Progenitor cell of endocrine pancreas (in vitro differentiated cells): ENCODE measurements around the gene PLEKHG4. TPM values are rescaled to one million over a fixed set of nuclear protein-coding genes. Genes with fewer than 3 reads are reported as not detected.

Source experiments
- DNase-seq: peaks from one replicate; pipeline ENCODE4 v3.0.0; 2021; ENCODE audit warnings: low spot score; ENCODE audit not compliant: unreplicated experiment
- H3K27ac Mint-ChIP-seq: 2 replicates; pipeline ENCODE4 v1.8.0; 2021; ENCODE audit warnings: mild to moderate bottlenecking, moderate library complexity, mixed read lengths
- H3K27me3 Mint-ChIP-seq: 2 replicates; pipeline ENCODE4 v1.8.0; 2021; ENCODE audit warnings: mixed read lengths
- H3K36me3 Mint-ChIP-seq: 2 replicates; pipeline ENCODE4 v1.8.0; 2022; ENCODE audit warnings: mixed read lengths; ENCODE audit not compliant: insufficient read depth
- H3K4me1 Mint-ChIP-seq: 2 replicates; pipeline ENCODE4 v1.8.0; 2021; ENCODE audit warnings: low read depth, mixed read lengths
- H3K4me3 Mint-ChIP-seq: 2 replicates; pipeline ENCODE4 v1.8.0; 2021; ENCODE audit warnings: low read depth, mild to moderate bottlenecking, moderate library complexity, mixed read lengths
- H3K9me3 Mint-ChIP-seq: 2 replicates; pipeline ENCODE4 v1.8.0; 2021; ENCODE audit warnings: low read depth, mixed read lengths
- total RNA-seq: library from RNA; stranded (reverse); gene quantifications from 2 replicates; pipeline ENCODE4 v1.2.1, GENCODE V29; 2021
- TF ChIP-seq, protein P1 (sequence below): fragments of 200-600 bp; sonication (generic); IDR thresholded peaks from one replicate; pipeline ENCODE4 v1.5.0; 2021; ENCODE audit warnings: antibody characterized with exemption, mild to moderate bottlenecking; ENCODE audit not compliant: unreplicated experiment

Gene PLEKHG4
- total RNA-seq, 1 donor from 2014 or later, result 3.3 TPM

DNA sequence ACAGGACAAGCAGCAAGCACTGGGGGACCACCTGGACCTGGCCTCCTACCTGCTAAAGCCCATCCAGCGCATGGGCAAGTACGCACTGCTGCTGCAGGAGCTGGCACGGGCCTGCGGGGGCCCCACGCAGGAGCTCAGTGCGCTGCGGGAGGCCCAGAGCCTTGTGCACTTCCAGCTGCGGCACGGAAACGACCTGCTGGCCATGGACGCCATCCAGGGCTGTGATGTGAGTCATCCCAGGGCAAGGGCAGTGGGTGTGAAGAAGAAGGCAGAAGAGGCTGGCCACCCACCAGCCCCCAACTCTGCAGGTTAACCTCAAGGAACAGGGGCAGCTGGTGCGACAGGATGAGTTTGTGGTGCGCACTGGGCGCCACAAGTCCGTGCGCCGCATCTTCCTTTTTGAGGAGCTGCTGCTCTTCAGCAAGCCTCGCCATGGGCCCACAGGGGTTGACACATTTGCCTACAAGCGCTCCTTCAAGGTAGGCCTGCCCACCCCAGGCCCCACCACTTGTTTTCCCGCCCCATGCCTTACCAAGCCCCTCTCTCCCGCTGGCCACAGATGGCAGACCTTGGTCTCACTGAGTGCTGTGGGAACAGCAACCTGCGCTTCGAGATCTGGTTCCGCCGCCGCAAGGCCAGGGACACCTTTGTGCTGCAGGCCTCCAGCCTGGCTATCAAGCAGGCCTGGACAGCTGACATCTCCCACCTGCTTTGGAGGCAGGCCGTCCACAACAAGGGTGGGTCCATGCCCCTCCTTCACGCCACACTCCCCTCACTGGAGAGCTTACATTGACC lies 7.3 kb downstream of the PLEKHG4 start:
- TF ChIP-seq, protein P1, sequence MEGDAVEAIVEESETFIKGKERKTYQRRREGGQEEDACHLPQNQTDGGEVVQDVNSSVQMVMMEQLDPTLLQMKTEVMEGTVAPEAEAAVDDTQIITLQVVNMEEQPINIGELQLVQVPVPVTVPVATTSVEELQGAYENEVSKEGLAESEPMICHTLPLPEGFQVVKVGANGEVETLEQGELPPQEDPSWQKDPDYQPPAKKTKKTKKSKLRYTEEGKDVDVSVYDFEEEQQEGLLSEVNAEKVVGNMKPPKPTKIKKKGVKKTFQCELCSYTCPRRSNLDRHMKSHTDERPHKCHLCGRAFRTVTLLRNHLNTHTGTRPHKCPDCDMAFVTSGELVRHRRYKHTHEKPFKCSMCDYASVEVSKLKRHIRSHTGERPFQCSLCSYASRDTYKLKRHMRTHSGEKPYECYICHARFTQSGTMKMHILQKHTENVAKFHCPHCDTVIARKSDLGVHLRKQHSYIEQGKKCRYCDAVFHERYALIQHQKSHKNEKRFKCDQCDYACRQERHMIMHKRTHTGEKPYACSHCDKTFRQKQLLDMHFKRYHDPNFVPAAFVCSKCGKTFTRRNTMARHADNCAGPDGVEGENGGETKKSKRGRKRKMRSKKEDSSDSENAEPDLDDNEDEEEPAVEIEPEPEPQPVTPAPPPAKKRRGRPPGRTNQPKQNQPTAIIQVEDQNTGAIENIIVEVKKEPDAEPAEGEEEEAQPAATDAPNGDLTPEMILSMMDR, result no peak
- no peaks in the 10 kb centered on the region for H3K4me1 Mint-ChIP-seq
- peaks cover 19% of the 10 kb centered on the region for H3K27me3 Mint-ChIP-seq
- no peak overlapping the region for H3K4me3 Mint-ChIP-seq
- no peak overlapping the region for H3K27ac Mint-ChIP-seq
- H3K9me3 Mint-ChIP-seq, result no peaks in the 10 kb centered on the region
- H3K36me3 Mint-ChIP-seq, result no peaks in the 10 kb centered on the region
- no peak for DNase-seq

DNA sequence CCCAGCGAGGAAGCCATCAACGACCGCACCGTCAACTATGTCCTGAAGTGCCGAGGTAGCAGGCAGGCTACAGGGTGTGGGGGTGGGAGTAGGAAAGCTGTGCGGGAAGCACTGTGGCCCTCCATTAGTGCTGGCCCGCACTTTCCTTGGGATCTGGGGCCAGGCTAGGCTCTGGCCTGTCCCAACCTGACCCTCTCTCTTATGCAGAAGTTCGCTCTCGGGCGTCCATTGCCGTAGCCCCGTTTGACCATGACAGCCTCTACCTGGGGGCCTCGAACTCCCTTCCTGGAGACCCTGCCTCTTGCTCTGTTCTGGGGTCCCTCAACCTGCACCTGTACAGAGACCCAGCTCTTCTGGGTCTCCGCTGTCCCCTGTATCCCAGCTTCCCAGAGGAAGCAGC lies 8.6 kb downstream of the PLEKHG4 start:
- no peak for DNase-seq
- TF ChIP-seq, protein P1, result no peak
- H3K4me1 Mint-ChIP-seq, result no peaks in the 10 kb centered on the region
- H3K4me3 Mint-ChIP-seq, result no peak overlapping the region
- no peak overlapping the region for H3K27ac Mint-ChIP-seq
- no peaks in the 10 kb centered on the region for H3K9me3 Mint-ChIP-seq
- no peaks in the 10 kb centered on the region for H3K36me3 Mint-ChIP-seq
- peaks cover 16% of the 10 kb centered on the region for H3K27me3 Mint-ChIP-seq

DNA sequence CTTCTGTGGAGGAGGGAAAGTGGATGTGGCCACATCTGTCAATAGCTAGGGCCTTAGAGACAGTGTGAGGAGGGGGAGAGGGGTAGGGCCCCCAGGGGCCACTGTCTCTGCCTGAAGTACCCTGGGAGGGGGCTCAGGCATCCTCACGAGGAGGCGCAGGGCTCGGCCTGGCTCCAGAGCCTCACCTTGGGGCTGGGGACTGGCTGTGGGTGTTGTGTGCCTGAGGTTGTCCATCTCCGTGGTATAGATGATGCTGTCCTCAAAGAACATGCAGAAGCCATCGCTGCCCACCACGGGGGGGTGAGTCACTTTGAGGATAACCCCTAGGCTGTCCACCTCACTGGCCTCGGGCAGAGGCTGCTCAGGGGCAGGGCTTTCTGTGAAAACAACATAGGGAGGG lies 12.1 kb downstream of the PLEKHG4 start:
- TF ChIP-seq, protein P1, result no peak
- Mint-ChIP-seq H3K9me3 (no peaks in the 10 kb centered on the region), H3K36me3 (no peaks in the 10 kb centered on the region), H3K27ac (no peak overlapping the region), H3K27me3 (peaks cover 16% of the 10 kb centered on the region), H3K4me3 (no peak overlapping the region), H3K4me1 (no peaks in the 10 kb centered on the region)
- DNase-seq, result no peak

DNA sequence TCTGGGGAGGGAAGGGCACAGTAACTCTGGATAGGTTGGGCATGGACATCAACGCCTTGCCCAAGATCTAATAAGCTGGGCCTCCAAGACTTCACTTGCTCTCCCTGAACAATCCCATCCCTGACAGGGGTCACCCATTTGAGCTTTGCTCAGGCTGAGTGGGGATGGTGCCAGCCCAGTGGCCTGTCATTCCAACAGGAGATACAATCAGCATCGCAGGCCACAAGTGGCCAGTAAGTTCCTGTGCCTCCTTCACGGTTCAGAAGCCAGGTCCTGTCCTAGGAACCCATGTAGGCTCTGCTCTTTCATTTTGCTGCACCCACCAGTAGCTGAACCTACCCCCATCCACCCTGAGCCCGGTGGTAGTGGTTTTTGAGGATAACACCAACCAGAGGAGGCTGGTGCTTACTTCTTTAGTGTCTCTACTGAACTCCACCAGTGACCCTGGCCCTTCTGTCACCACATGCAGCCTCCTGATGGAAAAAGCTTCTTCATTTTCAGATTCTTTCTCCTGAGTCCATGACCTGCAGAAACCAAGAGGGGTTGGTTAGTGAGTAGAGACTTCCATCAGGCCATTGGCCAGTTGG lies 14.9 kb downstream of the PLEKHG4 start:
- Mint-ChIP-seq H3K4me3 (no peak overlapping the region), H3K36me3 (no peaks in the 10 kb centered on the region), H3K27ac (no peak overlapping the region), H3K27me3 (peaks cover 27% of the 10 kb centered on the region), H3K9me3 (no peaks in the 10 kb centered on the region), H3K4me1 (no peaks in the 10 kb centered on the region)
- DNase-seq, result no peak
- TF ChIP-seq, protein P1, result no peak

DNA sequence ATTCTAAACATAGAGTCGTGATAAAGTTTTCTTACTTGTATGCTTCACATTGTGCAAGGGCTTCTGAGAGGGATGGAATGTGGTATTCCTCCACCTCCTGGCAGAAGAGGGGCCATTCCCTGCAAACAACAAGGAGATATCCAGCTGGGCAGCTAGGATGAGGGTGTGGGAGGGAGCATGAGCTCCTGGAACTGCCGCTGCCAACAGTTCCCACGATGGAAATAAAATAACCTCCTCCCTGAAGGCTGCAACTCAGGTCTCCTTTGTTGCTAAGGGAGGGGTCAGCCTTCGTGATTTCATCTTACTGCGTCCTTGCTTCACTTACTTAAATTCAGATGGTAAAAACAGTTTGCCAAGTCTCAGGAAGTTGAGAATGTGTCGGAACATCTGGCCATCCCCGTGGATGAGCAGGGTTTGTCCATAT lies 15.6 kb downstream of the PLEKHG4 start:
- TF ChIP-seq, protein P1, result no peak
- no peak overlapping the region for H3K4me3 Mint-ChIP-seq
- no peak for DNase-seq
- peaks cover 27% of the 10 kb centered on the region for H3K27me3 Mint-ChIP-seq
- H3K9me3 Mint-ChIP-seq, result no peaks in the 10 kb centered on the region
- no peaks in the 10 kb centered on the region for H3K36me3 Mint-ChIP-seq
- no peak overlapping the region for H3K27ac Mint-ChIP-seq
- H3K4me1 Mint-ChIP-seq, result no peaks in the 10 kb centered on the region
